PC-9 (cell line): ENCODE measurements around the gene KCNJ6. TPM values are rescaled to one million over a fixed set of nuclear protein-coding genes. Genes with fewer than 3 reads are reported as not detected.

ENCODE experiments used
- BruUV-seq: library from RNA; stranded (reverse); fragments of 400-500 nt; replicated peaks from 2 replicates; lab custom pipeline; 2021; lab: Mats Ljungman, UMichigan
- CTCF ChIA-PET: fragments of 300-600 bp; sonication (Branson Sonifier 250); formaldehyde crosslinking; loops from one replicate; lab custom pipeline; 2022; ENCODE audit warnings: antibody characterized with exemption; lab: Charles Lee
- POLR2A ChIA-PET: fragments of 300-600 bp; sonication (Branson Sonifier 250); formaldehyde crosslinking; loops from one replicate; lab custom pipeline; 2022; ENCODE audit warnings: antibody characterized with exemption; ENCODE audit not compliant: unreplicated experiment; lab: Charles Lee
- DNase-seq, 2 experiments: peaks; one replicate each; pipeline versions ENCODE4 v3.0.0 to v3.0.0-alpha.2; 2015 to 2022; ENCODE audit warnings: mixed read lengths in 1 of 2
- H2AFZ ChIP-seq: fragments of 200-600 bp; sonication (generic); 2 replicates; pipeline ENCODE4 v1.8.1; 2017; ENCODE audit warnings: antibody characterized with exemption
- H3F3A ChIP-seq: fragments of 200-600 bp; sonication (generic); 2 replicates; pipeline ENCODE4 v1.8.1; 2017; ENCODE audit warnings: antibody characterized with exemption, mild to moderate bottlenecking, low read depth; ENCODE audit not compliant: insufficient read depth
- H3K27ac ChIP-seq: fragments of 200-600 bp; sonication (generic); 2 replicates; pipeline ENCODE4 v1.6.1; 2016; ENCODE audit warnings: mixed run types
- H3K27me3 ChIP-seq: fragments of 200-600 bp; sonication (generic); 2 replicates; pipeline ENCODE4 v1.6.1; 2016; ENCODE audit warnings: low read depth, mixed run types; ENCODE audit not compliant: insufficient read depth
- H3K36me3 ChIP-seq: fragments of 200-600 bp; sonication (generic); 2 replicates; pipeline ENCODE4 v1.6.1; 2016; ENCODE audit warnings: low read depth, mixed run types
- H3K4me1 ChIP-seq: fragments of 200-600 bp; sonication (generic); replicated peaks from 2 replicates; pipeline ENCODE4 v1.6.1; 2016; ENCODE audit warnings: mixed run types; ENCODE audit not compliant: insufficient read depth
- H3K4me2 ChIP-seq: fragments of 200-600 bp; sonication (generic); 2 replicates; pipeline ENCODE4 v1.6.1; 2017; ENCODE audit warnings: mixed run types
- H3K4me3 ChIP-seq: fragments of 200-600 bp; sonication (generic); 2 replicates; pipeline ENCODE4 v1.6.1; 2016; ENCODE audit warnings: mixed run types
- H3K79me2 ChIP-seq: fragments of 200-600 bp; sonication (generic); 2 replicates; pipeline ENCODE4 v1.6.1; 2017; ENCODE audit warnings: low read depth, mixed run types
- H3K9me2 ChIP-seq: fragments of 200-600 bp; sonication (generic); 2 replicates; pipeline ENCODE4 v1.8.1; 2017; ENCODE audit warnings: mild to moderate bottlenecking; ENCODE audit not compliant: insufficient read depth
- H3K9me3 ChIP-seq: fragments of 200-600 bp; sonication (generic); 2 replicates; pipeline ENCODE4 v1.8.1; 2016; ENCODE audit warnings: low read depth; ENCODE audit not compliant: insufficient read depth
- H4K20me1 ChIP-seq: fragments of 200-600 bp; sonication (generic); 2 replicates; pipeline ENCODE4 v1.8.1; 2017; ENCODE audit not compliant: insufficient read depth
- CTCF ChIP-seq: fragments of 200-600 bp; sonication (generic); conservative IDR thresholded peaks from 2 replicates; pipeline ENCODE4 v1.6.1; 2017; ENCODE audit warnings: mixed run types, antibody characterized with exemption, mild to moderate bottlenecking, moderate library complexity
- EZH2 ChIP-seq: fragments of 200-600 bp; sonication (generic); IDR thresholded peaks from 2 replicates; pipeline ENCODE4 v1.8.0; 2017; ENCODE audit warnings: antibody characterized with exemption, low read depth
- intact Hi-C: fragments of 100-400 bp; cut with micrococcal nuclease; formaldehyde crosslinking; loops from one replicate; pipeline ENCODE4 v1.10.0; 2022; ENCODE audit not compliant: unreplicated experiment
- total RNA-seq: library from RNA; stranded (reverse); gene quantifications from 2 replicates; pipeline ENCODE4 v1.2.3, GENCODE V29; 2021

KCNJ6 gene
- total RNA-seq, 1 experiment from 2014 or later, result not detected

- H2AFZ ChIP-seq, result no peak overlapping the region
- BruUV-seq, result no TSS peak
- no peaks in the 10 kb centered on the region for H3F3A ChIP-seq
- H3K9me3 ChIP-seq, result no peaks in the 10 kb centered on the region
- no peaks in the 10 kb centered on the region for H3K36me3 ChIP-seq
- H3K4me2 ChIP-seq, result no peak overlapping the region
- DNase-seq, result no peak
- no peaks in the 10 kb centered on the region for H3K27me3 ChIP-seq
- no peak overlapping the region for H3K27ac ChIP-seq
- H3K4me3 ChIP-seq, result no peak overlapping the region
- CTCF ChIA-PET, result no interaction called here
- H3K9me2 ChIP-seq, result no peaks in the 10 kb centered on the region
- POLR2A ChIA-PET, result interaction anchor here (0.6 kb wide), 1 partner anchor 377 kb away, joined by 3 read pairs; no protein-coding TSS in a partner anchor
- no peaks in the 10 kb centered on the region for H3K4me1 ChIP-seq
- intact Hi-C loops, result no loop called here
- H3K79me2 ChIP-seq, result no peaks in the 10 kb centered on the region
- TF ChIP-seq CTCF, result no peak
- no peak for TF ChIP-seq EZH2
- H4K20me1 ChIP-seq, result no peaks in the 10 kb centered on the region
Observed at GRCh38 chr21:37937668-37938067, 21.4 kb upstream of the KCNJ6 start.

- BruUV-seq, result no TSS peak
- Histone ChIP-seq H2AFZ (no peak overlapping the region), H4K20me1 (no peaks in the 10 kb centered on the region), H3K36me3 (no peaks in the 10 kb centered on the region), H3K9me2 (no peaks in the 10 kb centered on the region), H3K27ac (no peak overlapping the region), H3K27me3 (no peaks in the 10 kb centered on the region), H3K9me3 (no peaks in the 10 kb centered on the region), H3K4me1 (no peaks in the 10 kb centered on the region), H3K4me2 (no peak overlapping the region), H3K79me2 (no peaks in the 10 kb centered on the region), H3K4me3 (no peak overlapping the region), H3F3A (no peaks in the 10 kb centered on the region)
- DNase-seq, result no peak
- ChIA-PET POLR2A (no interaction called here), CTCF (no interaction called here)
- no peak for TF ChIP-seq CTCF
- TF ChIP-seq EZH2, result no peak
- intact Hi-C loops, result no loop called here
Observed at GRCh38 chr21:37936010-37936785, 19.9 kb upstream of the KCNJ6 start.

GRCh38 chr21:37932936-37933335, 16.7 kb upstream of the KCNJ6 start:
- Histone ChIP-seq H3F3A (no peaks in the 10 kb centered on the region), H4K20me1 (no peaks in the 10 kb centered on the region), H3K9me2 (no peaks in the 10 kb centered on the region), H3K4me3 (no peak overlapping the region), H3K27ac (no peak overlapping the region), H3K4me2 (no peak overlapping the region), H3K4me1 (no peaks in the 10 kb centered on the region), H3K79me2 (no peaks in the 10 kb centered on the region), H2AFZ (no peak overlapping the region), H3K36me3 (no peaks in the 10 kb centered on the region), H3K9me3 (no peaks in the 10 kb centered on the region), H3K27me3 (no peaks in the 10 kb centered on the region)
- POLR2A ChIA-PET, result no interaction called here
- no peak for DNase-seq
- TF ChIP-seq CTCF (no peak), EZH2 (no peak)
- intact Hi-C loops, result no loop called here
- CTCF ChIA-PET, result no interaction called here
- no TSS peak for BruUV-seq
